NCI-H146 treated with DMSO at 0.1 percent for 48 hours (cell line): ENCODE data around the gene BDH1.

ENCODE experiments used
- DNase-seq: peaks from one replicate; lab custom pipeline; 2025; ENCODE audit not compliant: unreplicated experiment; lab: John Stamatoyannopoulos, UW

The BDH1 gene

GRCh38 chr3:197549261-197549885, 6.4 kb downstream of the BDH1 start:
- DNase-seq = no peak

- no peak for DNase-seq
These were observed 8.3 kb downstream of the BDH1 start for GRCh38 chr3:197547306-197548011.

- no peak for DNase-seq
These were observed 9.3 kb downstream of the BDH1 start for GRCh38 chr3:197546307-197547085.

GRCh38 chr3:197545571-197545970, 10.2 kb downstream of the BDH1 start:
- no peak for DNase-seq

- no peak for DNase-seq
These were observed 10.7 kb downstream of the BDH1 start for GRCh38 chr3:197545101-197545500.

GRCh38 chr3:197542741-197543454, 12.9 kb downstream of the BDH1 start:
- no peak for DNase-seq

GRCh38 chr3:197541756-197542539, 13.8 kb downstream of the BDH1 start:
- DNase-seq = no peak

GRCh38 chr3:197540961-197541377, 14.8 kb downstream of the BDH1 start:
- DNase-seq = no peak

GRCh38 chr3:197539651-197540051, 16.1 kb downstream of the BDH1 start:
- no peak for DNase-seq

- DNase-seq = no peak
These were observed 21.6 kb downstream of the BDH1 start for GRCh38 chr3:197533927-197534725.

GRCh38 chr3:197533396-197533795, 22.4 kb downstream of the BDH1 start:
- no peak for DNase-seq

GRCh38 chr3:197532388-197532787, 23.4 kb downstream of the BDH1 start:
- no peak for DNase-seq

- no peak for DNase-seq
These were observed 27.6 kb downstream of the BDH1 start for GRCh38 chr3:197528190-197528589.

GRCh38 chr3:197527569-197527968, 28.2 kb downstream of the BDH1 start:
- DNase-seq = no peak

- no peak for DNase-seq
These were observed 30.1 kb downstream of the BDH1 start for GRCh38 chr3:197525706-197526105.

GRCh38 chr3:197524128-197524527, 31.6 kb downstream of the BDH1 start:
- DNase-seq = no peak

GRCh38 chr3:197523526-197523925, 32.2 kb downstream of the BDH1 start:
- no peak for DNase-seq

GRCh38 chr3:197522881-197523441, 32.8 kb downstream of the BDH1 start:
- no peak for DNase-seq

GRCh38 chr3:197522183-197522715, 33.5 kb downstream of the BDH1 start:
- DNase-seq = no peak
